ENCODE measurements around the gene COX6B2.

COX6B2 gene

GRCh38 chr19:55348317-55349034, 6.0 kb downstream of the COX6B2 start:
- Histone ChIP-seq H3K4me3 (ENCODE audit: low read depth, low read length) (no peak overlapping the region), H3K36me3 (replicated peaks) (no peaks in the 10 kb centered on the region), H3K27ac (no peak overlapping the region), H3K27me3 (replicated peaks) (peaks cover 14% of the 10 kb centered on the region)
- in situ Hi-C loops (cut with HindIII; ENCODE audit: low pct_ligation_motif_present, low sequenced_read_pairs) = no loop called here
- TF ChIP-seq, protein P1, sequence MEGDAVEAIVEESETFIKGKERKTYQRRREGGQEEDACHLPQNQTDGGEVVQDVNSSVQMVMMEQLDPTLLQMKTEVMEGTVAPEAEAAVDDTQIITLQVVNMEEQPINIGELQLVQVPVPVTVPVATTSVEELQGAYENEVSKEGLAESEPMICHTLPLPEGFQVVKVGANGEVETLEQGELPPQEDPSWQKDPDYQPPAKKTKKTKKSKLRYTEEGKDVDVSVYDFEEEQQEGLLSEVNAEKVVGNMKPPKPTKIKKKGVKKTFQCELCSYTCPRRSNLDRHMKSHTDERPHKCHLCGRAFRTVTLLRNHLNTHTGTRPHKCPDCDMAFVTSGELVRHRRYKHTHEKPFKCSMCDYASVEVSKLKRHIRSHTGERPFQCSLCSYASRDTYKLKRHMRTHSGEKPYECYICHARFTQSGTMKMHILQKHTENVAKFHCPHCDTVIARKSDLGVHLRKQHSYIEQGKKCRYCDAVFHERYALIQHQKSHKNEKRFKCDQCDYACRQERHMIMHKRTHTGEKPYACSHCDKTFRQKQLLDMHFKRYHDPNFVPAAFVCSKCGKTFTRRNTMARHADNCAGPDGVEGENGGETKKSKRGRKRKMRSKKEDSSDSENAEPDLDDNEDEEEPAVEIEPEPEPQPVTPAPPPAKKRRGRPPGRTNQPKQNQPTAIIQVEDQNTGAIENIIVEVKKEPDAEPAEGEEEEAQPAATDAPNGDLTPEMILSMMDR (IDR thresholded peaks at IDR 0.05; ENCODE audit: low read depth, low read length, missing control alignments) = no peak
- no peak for DNase-seq

- H3K27ac ChIP-seq = no peak overlapping the region
- H3K36me3 ChIP-seq (replicated peaks) = no peaks in the 10 kb centered on the region
- in situ Hi-C loops (cut with HindIII; ENCODE audit: low pct_ligation_motif_present, low sequenced_read_pairs) = no loop called here
- H3K27me3 ChIP-seq (replicated peaks) = peaks cover 4% of the 10 kb centered on the region
- no peak for DNase-seq
- no peak overlapping the region for H3K4me3 ChIP-seq (ENCODE audit: low read depth, low read length)
- TF ChIP-seq, protein P1 (IDR thresholded peaks at IDR 0.05; ENCODE audit: low read depth, low read length, missing control alignments) = no peak
Observed at GRCh38 chr19:55347442-55348009, 7.0 kb downstream of the COX6B2 start.

DNA sequence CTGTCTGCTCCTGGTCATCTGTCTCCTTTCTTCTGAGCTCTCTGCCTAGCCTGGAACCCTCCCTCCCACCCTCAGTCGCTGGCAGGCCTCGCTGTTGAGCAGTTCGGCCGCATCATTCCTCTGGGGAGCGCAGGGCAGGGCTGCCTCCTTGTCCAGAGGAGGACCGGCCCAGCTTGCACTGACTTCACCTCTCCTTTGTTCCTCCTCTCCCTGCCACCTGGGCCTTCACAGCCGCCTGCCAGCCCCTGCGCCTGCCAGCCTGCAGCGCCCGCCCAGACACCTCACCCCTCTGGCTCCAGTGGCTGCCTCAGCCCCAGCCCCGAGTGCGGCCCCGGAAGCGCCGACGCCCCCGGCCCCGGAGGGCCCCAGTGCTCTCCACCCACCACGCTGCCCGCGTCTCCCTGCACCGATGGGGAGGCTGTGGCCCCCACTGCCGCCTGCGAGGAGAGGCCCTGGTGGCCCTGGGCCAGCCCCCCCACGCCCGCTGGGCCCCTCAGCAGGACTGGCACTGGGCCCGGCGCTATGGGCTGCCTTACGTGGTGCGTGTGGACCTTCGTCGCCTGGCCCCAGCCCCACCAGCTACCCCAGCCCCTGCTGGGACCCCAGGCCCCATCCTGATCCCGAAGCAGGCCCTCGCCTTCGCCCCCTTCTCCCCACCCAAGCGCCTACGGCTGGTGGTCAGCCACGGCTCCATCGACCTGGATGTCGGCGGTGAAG, 7.6 kb downstream of the COX6B2 start:
- TF ChIP-seq, protein P1 (IDR thresholded peaks at IDR 0.05; ENCODE audit: low read depth, low read length, missing control alignments) = no peak
- Histone ChIP-seq H3K27ac (no peak overlapping the region), H3K27me3 (replicated peaks) (no peaks in the 10 kb centered on the region), H3K36me3 (replicated peaks) (no peaks in the 10 kb centered on the region), H3K4me3 (ENCODE audit: low read depth, low read length) (no peak overlapping the region)
- in situ Hi-C loops (cut with HindIII; ENCODE audit: low pct_ligation_motif_present, low sequenced_read_pairs) = no loop called here
- DNase-seq = no peak

GRCh38 chr19:55345818-55346724, 8.4 kb downstream of the COX6B2 start:
- Histone ChIP-seq H3K36me3 (replicated peaks) (no peaks in the 10 kb centered on the region), H3K27ac (no peak overlapping the region), H3K4me3 (ENCODE audit: low read depth, low read length) (no peak overlapping the region), H3K27me3 (replicated peaks) (no peaks in the 10 kb centered on the region)
- TF ChIP-seq, protein P1 (IDR thresholded peaks at IDR 0.05; ENCODE audit: low read depth, low read length, missing control alignments) = no peak
- in situ Hi-C loops (cut with HindIII; ENCODE audit: low pct_ligation_motif_present, low sequenced_read_pairs) = no loop called here
- DNase-seq = no peak

DNA sequence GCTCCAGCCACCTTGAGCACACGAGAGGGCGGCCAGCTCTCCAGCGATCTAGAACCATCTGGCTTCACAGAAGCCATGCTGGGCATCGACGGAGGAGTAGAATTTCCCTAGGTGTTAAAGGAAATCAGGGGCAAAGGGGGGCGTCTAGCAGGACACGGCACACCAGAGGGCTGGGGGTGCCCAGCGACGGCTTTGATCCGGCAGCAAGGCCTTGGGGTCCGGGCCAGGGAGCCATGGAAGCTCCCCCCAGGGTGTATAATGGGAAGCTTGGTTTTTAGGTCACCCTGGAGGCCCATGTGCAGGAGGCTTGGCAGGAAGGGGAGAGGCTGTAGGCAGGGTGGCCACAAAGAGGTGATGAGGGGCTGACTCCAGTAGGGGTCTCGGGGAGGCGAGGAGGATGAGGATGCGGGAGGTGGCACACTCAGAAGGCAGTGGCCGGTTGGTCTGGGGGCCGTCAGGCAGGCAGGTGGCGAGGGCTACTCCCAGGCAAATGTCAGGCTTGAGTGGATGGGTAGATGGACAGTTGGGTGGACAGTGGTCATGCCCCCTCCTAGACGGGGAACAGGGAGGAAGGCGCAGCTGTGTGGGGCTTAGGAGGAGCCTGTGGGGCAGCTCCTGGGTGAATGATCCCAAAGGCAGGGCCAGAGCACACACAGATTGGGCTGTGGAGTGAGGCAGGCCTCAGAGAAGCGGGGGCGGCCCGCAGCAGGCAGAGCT, 9.3 kb downstream of the COX6B2 start:
- TF ChIP-seq, protein P1 (IDR thresholded peaks at IDR 0.05; ENCODE audit: low read depth, low read length, missing control alignments) = no peak
- no peak overlapping the region for H3K27ac ChIP-seq
- no peaks in the 10 kb centered on the region for H3K27me3 ChIP-seq (replicated peaks)
- H3K4me3 ChIP-seq (ENCODE audit: low read depth, low read length) = no peak overlapping the region
- no peaks in the 10 kb centered on the region for H3K36me3 ChIP-seq (replicated peaks)
- no peak for DNase-seq
- in situ Hi-C loops (cut with HindIII; ENCODE audit: low pct_ligation_motif_present, low sequenced_read_pairs) = no loop called here
